Kidney epithelial cell (primary cell): ENCODE measurements around the gene FGF21. TPM values are rescaled to one million over a fixed set of nuclear protein-coding genes. Genes with fewer than 3 reads are reported as not detected.
"Not testable (repeated sequence)": the region's sequence is repeated elsewhere in the genome, so short reads cannot be mapped to it uniquely, and the experiment has no call there.

Experiments used
- DNase-seq: peaks from one replicate; pipeline ENCODE4 v3.0.0-alpha.2; 2010; ENCODE audit warnings: low read depth
- H3K27me3 ChIP-seq: 2 replicates; pipeline ENCODE4 v1.6.0; 2011; ENCODE audit warnings: low read length; ENCODE audit not compliant: control insufficient read depth, insufficient read depth
- H3K36me3 ChIP-seq: 2 replicates; pipeline ENCODE4 v1.5.1; 2011; ENCODE audit warnings: low read length; ENCODE audit not compliant: control insufficient read depth, insufficient read depth
- H3K4me3 ChIP-seq: 2 replicates; pipeline ENCODE4 v1.5.1; 2011; ENCODE audit warnings: low read depth, mild to moderate bottlenecking, control low read depth, low read length
- total RNA-seq: library from RNA; depleted of rRNA; stranded (reverse); fragments of >200 nt; gene quantifications from 2 replicates; pipeline ENCODE4 v1.2.3, GENCODE V29; 2015
- TF ChIP-seq, protein P1 (sequence below): IDR thresholded peaks from 2 replicates; pipeline ENCODE4 v1.5.1; 2011; ENCODE audit warnings: mild to moderate bottlenecking, moderate library complexity, low read length, control low read depth, inconsistent platforms; ENCODE audit not compliant: insufficient read depth, poor library complexity, severe bottlenecking

Gene FGF21
- total RNA-seq, 1 donor from 2014 or later = 0.13 TPM

DNA sequence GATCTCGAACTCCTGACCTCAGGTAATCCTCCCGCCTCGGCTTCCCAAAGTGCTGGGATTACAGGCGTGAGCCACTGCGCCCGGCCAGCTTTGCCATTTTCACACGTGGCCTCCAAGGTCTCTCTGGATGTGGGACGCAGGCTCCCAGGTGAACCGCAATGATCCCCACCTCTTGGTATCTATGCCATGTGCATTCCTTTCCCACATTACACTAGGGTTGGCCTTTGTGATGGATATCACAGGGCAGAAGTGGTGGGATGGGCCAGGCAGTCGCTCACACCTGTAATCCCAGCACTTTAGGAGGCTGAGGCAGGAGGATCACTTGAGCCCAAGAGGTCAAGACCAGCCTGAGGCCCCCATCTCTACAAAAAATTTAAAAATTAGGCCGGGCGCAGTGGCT lies 22.4 kb downstream of the FGF21 start:
- Histone ChIP-seq H3K27me3 (no peaks in the 10 kb centered on the region), H3K36me3 (no peaks in the 10 kb centered on the region), H3K4me3 (no peak overlapping the region)
- TF ChIP-seq, protein P1, sequence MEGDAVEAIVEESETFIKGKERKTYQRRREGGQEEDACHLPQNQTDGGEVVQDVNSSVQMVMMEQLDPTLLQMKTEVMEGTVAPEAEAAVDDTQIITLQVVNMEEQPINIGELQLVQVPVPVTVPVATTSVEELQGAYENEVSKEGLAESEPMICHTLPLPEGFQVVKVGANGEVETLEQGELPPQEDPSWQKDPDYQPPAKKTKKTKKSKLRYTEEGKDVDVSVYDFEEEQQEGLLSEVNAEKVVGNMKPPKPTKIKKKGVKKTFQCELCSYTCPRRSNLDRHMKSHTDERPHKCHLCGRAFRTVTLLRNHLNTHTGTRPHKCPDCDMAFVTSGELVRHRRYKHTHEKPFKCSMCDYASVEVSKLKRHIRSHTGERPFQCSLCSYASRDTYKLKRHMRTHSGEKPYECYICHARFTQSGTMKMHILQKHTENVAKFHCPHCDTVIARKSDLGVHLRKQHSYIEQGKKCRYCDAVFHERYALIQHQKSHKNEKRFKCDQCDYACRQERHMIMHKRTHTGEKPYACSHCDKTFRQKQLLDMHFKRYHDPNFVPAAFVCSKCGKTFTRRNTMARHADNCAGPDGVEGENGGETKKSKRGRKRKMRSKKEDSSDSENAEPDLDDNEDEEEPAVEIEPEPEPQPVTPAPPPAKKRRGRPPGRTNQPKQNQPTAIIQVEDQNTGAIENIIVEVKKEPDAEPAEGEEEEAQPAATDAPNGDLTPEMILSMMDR = no peak
- DNase-seq = no peak

DNA sequence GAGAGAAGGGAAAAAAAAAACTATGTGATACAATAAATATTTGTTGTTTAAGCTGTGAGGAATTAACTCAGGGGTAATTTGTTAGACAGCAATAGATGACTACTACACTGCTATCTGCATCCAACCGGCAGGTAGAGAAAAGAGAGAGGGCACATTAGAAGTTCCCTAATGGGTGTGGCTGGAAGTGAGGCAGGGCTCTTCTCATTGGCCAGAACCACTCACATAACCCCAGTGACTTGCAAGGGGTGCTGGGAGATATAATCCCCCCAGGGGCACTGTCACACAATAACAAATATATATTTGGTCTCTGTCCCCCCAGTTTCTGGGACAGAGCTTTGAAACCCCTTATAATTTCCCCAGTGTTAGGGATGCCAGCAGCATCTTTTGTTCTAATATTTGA lies 24.3 kb downstream of the FGF21 start:
- TF ChIP-seq, protein P1 = no peak
- no peak overlapping the region for H3K4me3 ChIP-seq
- DNase-seq = no peak
- no peaks in the 10 kb centered on the region for H3K36me3 ChIP-seq
- no peaks in the 10 kb centered on the region for H3K27me3 ChIP-seq

DNA sequence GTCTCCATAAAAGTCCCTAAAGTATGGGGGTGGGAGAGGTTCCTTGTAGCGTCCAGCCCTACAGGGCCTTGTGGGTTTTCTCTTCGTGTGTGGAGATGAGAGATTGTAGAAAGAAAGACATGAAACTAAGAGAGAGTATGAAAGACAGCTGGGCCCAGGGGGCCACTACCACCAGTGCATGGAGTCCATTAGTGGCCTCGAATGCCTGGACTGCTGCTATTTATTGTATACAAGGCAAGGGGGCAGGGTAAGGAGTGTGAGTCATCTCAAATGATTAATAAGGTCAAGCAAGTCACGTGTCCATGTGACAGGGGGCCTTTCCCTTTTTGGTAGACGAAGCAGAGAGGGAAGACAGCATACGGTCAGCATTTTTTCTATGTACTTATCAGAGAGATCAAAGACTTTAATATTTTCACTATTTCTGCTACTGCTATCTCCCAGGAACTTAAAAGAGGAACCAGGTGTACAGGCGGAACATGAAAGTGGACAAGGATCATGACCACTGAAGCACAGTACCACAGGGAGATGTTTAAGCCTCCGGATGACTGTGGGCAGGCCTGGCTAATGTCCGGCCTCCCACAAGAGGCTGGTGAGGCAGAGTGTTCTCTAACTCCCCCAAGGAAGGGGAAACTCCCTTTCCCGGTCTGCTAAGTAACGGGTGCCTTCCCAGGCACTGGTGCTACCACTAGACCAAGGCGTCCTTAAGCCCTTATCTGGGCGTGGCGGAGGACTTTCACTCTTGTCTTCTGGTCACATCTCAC lies 25.5 kb downstream of the FGF21 start:
- no peak overlapping the region for H3K4me3 ChIP-seq
- peak; percentile 49 for DNase-seq
- H3K27me3 ChIP-seq = no peaks in the 10 kb centered on the region
- TF ChIP-seq, protein P1 = no peak
- no peaks in the 10 kb centered on the region for H3K36me3 ChIP-seq

- DNase-seq = no peak
- TF ChIP-seq, protein P1 = no peak
Measured at GRCh38 chr19:48784527-48784926, 29.2 kb downstream of the FGF21 start.

GRCh38 chr19:48786422-48786821 lies 31.1 kb downstream of the FGF21 start:
- not testable (repeated sequence) for H3K36me3 ChIP-seq, H3K27me3 ChIP-seq, DNase-seq, H3K4me3 ChIP-seq

More at GRCh38 chr19:48784527-48784926, 29.2 kb downstream of the FGF21 start:
- no peak overlapping the region for H3K4me3 ChIP-seq
- H3K36me3 ChIP-seq = no peaks in the 10 kb centered on the region
- no peaks in the 10 kb centered on the region for H3K27me3 ChIP-seq

DNA sequence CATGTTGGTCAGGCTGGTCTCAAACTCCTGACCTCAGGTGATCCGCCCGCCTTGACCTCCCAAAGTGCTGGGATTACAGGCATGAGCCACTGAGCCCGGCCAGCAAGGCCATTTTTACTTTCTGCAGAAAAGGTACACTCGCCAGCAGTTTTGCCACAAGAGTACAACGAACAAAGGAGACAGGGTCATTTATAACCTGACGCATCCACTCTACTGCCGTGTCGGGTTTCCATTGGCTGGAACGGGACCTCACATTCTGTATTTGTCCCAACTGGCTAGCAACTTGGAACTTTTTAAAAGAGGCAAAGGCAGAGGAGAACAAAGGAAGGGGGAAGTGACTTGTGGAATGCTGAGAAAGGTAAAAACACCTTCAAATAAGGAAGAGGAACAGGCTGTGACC lies 32.0 kb downstream of the FGF21 start:
- H3K36me3 ChIP-seq, DNase-seq, H3K27me3 ChIP-seq, H3K4me3 ChIP-seq: not testable (repeated sequence)

- H3K4me3 ChIP-seq = no peak overlapping the region
- no peaks in the 10 kb centered on the region for H3K27me3 ChIP-seq
- DNase-seq = no peak
- TF ChIP-seq, protein P1 = no peak
- H3K36me3 ChIP-seq = no peaks in the 10 kb centered on the region
Measured at GRCh38 chr19:48793271-48793670, 37.9 kb downstream of the FGF21 start.
